OCI-LY3 (cell line): ENCODE measurements around the gene MEIG1.
"Not testable (repeated sequence)": the region's sequence is repeated elsewhere in the genome, so short reads cannot be mapped to it uniquely, and the experiment has no call there.

Experiments
- H2AFZ ChIP-seq: fragments of 200-600, 300-600 bp; shearing (Covaris generic); 2 replicates; pipeline ENCODE4 v1.6.0; 2014; ENCODE audit warnings: antibody characterized with exemption, low read depth, low read length
- H3K27ac ChIP-seq: fragments of 200-600, 300-600 bp; sonication (generic); 2 replicates; pipeline ENCODE4 v1.5.1; 2014; ENCODE audit warnings: mild to moderate bottlenecking, low read length, moderate library complexity, mixed read lengths
- H3K27me3 ChIP-seq: fragments of 200-600, 300-600 bp; sonication (generic); 2 replicates; pipeline ENCODE4 v1.6.1; 2014; ENCODE audit warnings: low read depth, low read length, mixed read lengths
- H3K36me3 ChIP-seq: fragments of 200-600, 300-600 bp; sonication (generic); replicated peaks from 2 replicates; pipeline ENCODE3; 2014; ENCODE audit warnings: low read depth, low read length, mixed read lengths
- H3K4me1 ChIP-seq: fragments of 300-600, 200-600 bp; sonication (generic); 2 replicates; pipeline ENCODE4 v1.6.1; 2014; ENCODE audit warnings: low read length, mixed read lengths
- H3K4me2 ChIP-seq: fragments of 200-600, 300-600 bp; sonication (generic); 2 replicates; pipeline ENCODE4 v1.6.1; 2014; ENCODE audit warnings: low read length, mixed read lengths
- H3K4me3 ChIP-seq: fragments of 300-600, 200-600 bp; sonication (generic); 2 replicates; pipeline ENCODE4 v1.5.1; 2014; ENCODE audit warnings: antibody characterized with exemption, mild to moderate bottlenecking, low read length, moderate library complexity
- H3K79me2 ChIP-seq: fragments of 300-600, 200-600 bp; shearing (Covaris generic); 2 replicates; pipeline ENCODE4 v1.6.1; 2014; ENCODE audit warnings: mild to moderate bottlenecking, low read length, mixed read lengths
- H3K9ac ChIP-seq: fragments of 300-600, 200-600 bp; shearing (Covaris generic); 2 replicates; pipeline ENCODE4 v1.6.0; 2014; ENCODE audit warnings: mild to moderate bottlenecking, low read length, moderate library complexity
- H3K9me3 ChIP-seq: fragments of 200-600, 300-600 bp; shearing (Covaris generic); 2 replicates; pipeline ENCODE4 v1.6.1; 2014; ENCODE audit warnings: low read length, mixed read lengths; ENCODE audit not compliant: insufficient read depth
- H4K20me1 ChIP-seq: fragments of 200-600, 300-600 bp; sonication (generic); 2 replicates; pipeline ENCODE4 v1.6.1; 2016; ENCODE audit warnings: low read length, mixed read lengths; ENCODE audit not compliant: insufficient read depth
- CTCF ChIP-seq: fragments of 200-600, 300-600 bp; sonication (generic); IDR thresholded peaks from 2 replicates; pipeline ENCODE4 v1.5.1; 2014; ENCODE audit warnings: antibody characterized with exemption, low read length, low read depth
- EZH2phosphoT487 ChIP-seq: fragments of 200-600 bp; shearing (Covaris generic); IDR thresholded peaks from 2 replicates; pipeline ENCODE4 v1.6.1; 2018; ENCODE audit warnings: antibody characterized with exemption, mixed run types, low read depth

The MEIG1 gene

GRCh38 chr10:14975672-14976273 is 16.6 kb downstream of the MEIG1 start:
- no peak for TF ChIP-seq EZH2phosphoT487
- no peak for TF ChIP-seq CTCF
- H3K36me3 ChIP-seq = no peaks in the 10 kb centered on the region
- no peaks in the 10 kb centered on the region for H3K27me3 ChIP-seq
- no peaks in the 10 kb centered on the region for H3K79me2 ChIP-seq
- H2AFZ ChIP-seq = no peak overlapping the region
- no peaks in the 10 kb centered on the region for H3K9me3 ChIP-seq
- no peak overlapping the region for H3K4me3 ChIP-seq
- H3K4me2 ChIP-seq = no peak overlapping the region
- no peaks in the 10 kb centered on the region for H3K4me1 ChIP-seq
- H3K27ac ChIP-seq = no peak overlapping the region
- H3K9ac ChIP-seq = no peak overlapping the region
- H4K20me1 ChIP-seq = no peaks in the 10 kb centered on the region

- Histone ChIP-seq H3K79me2 (no peaks in the 10 kb centered on the region), H3K4me1 (no peaks in the 10 kb centered on the region), H3K27me3 (no peaks in the 10 kb centered on the region), H2AFZ (no peak overlapping the region), H3K9ac (no peak overlapping the region), H3K27ac (no peak overlapping the region), H3K4me2 (no peak overlapping the region), H4K20me1 (no peaks in the 10 kb centered on the region), H3K4me3 (no peak overlapping the region), H3K36me3 (no peaks in the 10 kb centered on the region), H3K9me3 (no peaks in the 10 kb centered on the region)
- no peak for TF ChIP-seq EZH2phosphoT487
- no peak for TF ChIP-seq CTCF
Observed at GRCh38 chr10:14982744-14983143, 23.6 kb downstream of the MEIG1 start.

- H3K79me2 ChIP-seq, H3K9ac ChIP-seq, H2AFZ ChIP-seq, H3K4me3 ChIP-seq, H4K20me1 ChIP-seq, H3K27ac ChIP-seq, H3K27me3 ChIP-seq, H3K36me3 ChIP-seq, H3K4me2 ChIP-seq, H3K4me1 ChIP-seq, H3K9me3 ChIP-seq: not testable (repeated sequence)
Observed at GRCh38 chr10:14989552-14989951, 30.4 kb downstream of the MEIG1 start.

GRCh38 chr10:14991035-14991749 is 32.0 kb downstream of the MEIG1 start:
- H4K20me1 ChIP-seq, H3K4me3 ChIP-seq, H3K36me3 ChIP-seq, H3K79me2 ChIP-seq, H3K27me3 ChIP-seq, H2AFZ ChIP-seq, H3K9ac ChIP-seq, H3K4me1 ChIP-seq, H3K27ac ChIP-seq, H3K9me3 ChIP-seq: not testable (repeated sequence)
- H3K4me2 ChIP-seq = 0 out of 2 replicates have a peak overlapping the region, but pooled peaks have one; percentile 12
- peak; percentile 33 for TF ChIP-seq CTCF

- H3K4me2 ChIP-seq, H3K4me3 ChIP-seq, H3K79me2 ChIP-seq, H3K9ac ChIP-seq, H3K36me3 ChIP-seq, H3K27me3 ChIP-seq, H4K20me1 ChIP-seq, H2AFZ ChIP-seq, H3K4me1 ChIP-seq, H3K27ac ChIP-seq, H3K9me3 ChIP-seq: not testable (repeated sequence)
Observed at GRCh38 chr10:14992336-14992735, 33.1 kb downstream of the MEIG1 start.

GRCh38 chr10:14993500-14994455 is 34.6 kb downstream of the MEIG1 start:
- not testable (repeated sequence) for H3K9me3 ChIP-seq, H3K27me3 ChIP-seq, H2AFZ ChIP-seq, H3K4me1 ChIP-seq, H3K4me3 ChIP-seq, H3K9ac ChIP-seq, H3K36me3 ChIP-seq, H3K79me2 ChIP-seq, H3K27ac ChIP-seq, H3K4me2 ChIP-seq, H4K20me1 ChIP-seq
